HG02759 (cell line): ENCODE results near the gene C6orf47.

Source experiments
- ATAC-seq: cut with Tn5 transposase; IDR thresholded peaks from one replicate; pipeline ENCODE4 v1.9.1; 2021; ENCODE audit warnings: mild to moderate bottlenecking, moderate library complexity; ENCODE audit not compliant: unreplicated experiment

C6orf47 gene

DNA sequence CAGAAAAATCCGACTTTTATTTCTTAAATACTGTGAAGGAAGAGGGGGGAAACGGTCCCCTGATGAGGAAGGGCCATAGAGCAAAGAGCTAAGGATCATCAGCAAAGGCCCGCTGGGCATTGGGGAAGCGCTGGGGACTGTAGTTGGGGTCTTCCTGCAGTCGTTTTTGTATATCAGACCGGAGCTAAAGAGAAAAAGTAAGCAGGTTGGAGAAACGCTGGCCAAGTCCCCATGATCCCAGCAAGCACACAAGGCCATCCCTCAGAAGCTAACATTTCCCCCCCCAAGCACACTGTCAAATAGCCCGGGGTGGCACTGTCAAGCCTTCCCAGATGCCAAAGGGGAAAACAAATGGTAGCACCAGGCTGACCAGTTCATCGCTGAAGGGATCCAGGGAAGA is 21.5 kb downstream of the C6orf47 start:
- no peak for ATAC-seq

DNA sequence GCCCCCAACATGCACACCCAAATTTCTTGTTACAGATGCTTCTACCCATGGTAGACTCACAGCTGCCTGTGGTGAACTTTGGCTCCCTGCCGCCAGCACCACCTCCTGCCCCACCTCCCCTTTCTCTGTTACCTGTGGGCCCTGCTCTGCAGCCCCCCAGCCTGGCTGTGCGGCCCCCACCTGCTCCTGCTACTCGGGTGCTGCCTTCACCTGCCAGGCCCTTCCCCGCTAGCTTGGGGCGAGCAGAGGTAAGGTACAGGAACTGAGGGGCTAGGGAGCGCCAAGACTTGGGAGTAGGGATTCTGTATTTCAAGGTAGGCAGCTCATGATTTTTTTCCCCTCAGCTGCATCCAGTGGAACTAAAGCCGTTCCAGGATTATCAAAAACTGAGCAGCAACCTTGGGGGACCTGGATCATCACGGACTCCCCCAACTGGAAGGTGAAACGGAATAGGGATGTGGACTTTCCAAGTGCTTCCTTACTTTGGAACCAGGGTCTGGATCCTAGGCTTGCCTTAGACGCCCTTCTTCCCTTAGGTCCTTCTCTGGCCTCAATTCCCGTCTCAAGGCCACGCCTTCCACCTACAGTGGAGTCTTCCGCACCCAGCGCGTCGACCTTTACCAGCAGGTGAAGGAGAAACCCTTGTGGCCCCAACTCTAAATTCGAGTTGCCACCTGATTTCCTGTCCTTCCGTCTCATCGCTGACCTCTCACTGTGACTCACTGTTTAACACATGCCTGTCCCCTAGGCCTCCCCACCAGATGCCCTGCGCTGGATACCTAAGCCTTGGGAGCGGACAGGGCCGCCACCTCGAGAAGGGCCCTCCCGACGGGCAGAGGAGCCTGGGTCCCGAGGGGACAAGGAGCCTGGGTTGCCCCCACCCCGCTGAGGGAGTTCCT is 23.6 kb downstream of the C6orf47 start:
- no peak for ATAC-seq

DNA sequence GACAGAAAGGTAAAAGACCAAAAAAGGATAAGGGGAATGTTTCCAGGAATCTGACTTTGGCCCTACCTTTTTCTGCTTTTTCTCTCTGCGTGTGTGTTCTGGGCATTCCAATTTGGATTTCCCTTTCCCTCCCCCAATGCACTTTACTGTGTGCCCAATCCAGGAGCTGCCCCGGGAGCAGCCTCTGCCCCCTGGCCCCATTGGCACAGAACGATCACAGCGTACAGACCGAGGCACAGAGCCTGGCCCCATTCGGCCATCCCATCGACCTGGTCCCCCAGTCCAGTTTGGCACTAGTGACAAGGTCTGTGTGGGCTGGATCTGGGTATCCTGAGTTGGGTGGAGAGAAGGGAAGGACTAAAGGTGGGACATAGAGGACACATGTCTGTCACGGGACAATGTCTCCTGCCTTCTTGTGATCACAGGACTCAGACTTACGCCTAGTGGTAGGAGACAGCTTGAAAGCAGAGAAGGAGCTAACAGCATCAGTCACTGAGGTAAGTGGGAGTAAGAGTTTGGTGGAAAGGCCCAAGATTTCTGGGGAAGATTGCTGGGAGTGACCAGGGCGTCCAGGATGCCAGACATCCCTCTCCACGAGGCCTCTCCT is 25.5 kb downstream of the C6orf47 start:
- ATAC-seq = no peak

DNA sequence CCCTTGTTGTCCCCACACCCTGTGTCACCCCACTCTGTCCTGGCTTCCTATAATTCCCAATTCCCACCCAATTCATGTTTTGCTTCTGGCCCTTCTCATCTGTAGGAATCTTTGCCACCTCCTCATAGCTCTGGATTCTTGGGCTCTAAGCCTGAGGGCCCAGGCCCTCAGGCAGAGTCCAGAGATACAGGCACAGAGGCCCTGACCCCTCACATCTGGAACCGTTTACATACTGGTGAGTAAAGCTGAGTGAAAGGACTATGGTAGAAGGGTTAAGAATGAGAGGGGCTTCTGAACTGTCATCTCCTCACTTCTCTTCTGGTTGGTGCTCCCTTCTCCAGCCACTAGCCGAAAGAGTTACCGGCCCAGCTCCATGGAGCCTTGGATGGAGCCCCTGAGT is 26.4 kb downstream of the C6orf47 start:
- ATAC-seq = no peak

DNA sequence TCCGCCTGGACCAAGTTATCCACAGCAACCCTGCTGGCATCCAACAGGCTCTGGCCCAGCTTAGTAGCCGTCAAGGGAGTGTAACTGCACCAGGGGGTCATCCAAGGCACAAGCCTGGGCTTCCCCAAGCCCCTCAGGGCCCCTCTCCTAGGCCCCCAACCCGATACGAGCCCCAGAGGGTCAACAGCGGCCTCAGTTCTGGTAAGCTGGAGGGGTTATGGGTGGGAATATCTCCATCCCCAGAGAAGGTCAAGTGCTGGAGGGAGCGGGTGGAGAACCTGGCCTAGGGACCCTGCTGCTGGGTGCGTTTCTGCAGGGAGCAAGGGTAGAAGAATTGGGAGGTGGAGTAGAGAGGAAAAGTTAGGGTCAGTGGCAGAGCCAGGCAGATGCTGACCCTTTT is 27.1 kb downstream of the C6orf47 start:
- no peak for ATAC-seq

DNA sequence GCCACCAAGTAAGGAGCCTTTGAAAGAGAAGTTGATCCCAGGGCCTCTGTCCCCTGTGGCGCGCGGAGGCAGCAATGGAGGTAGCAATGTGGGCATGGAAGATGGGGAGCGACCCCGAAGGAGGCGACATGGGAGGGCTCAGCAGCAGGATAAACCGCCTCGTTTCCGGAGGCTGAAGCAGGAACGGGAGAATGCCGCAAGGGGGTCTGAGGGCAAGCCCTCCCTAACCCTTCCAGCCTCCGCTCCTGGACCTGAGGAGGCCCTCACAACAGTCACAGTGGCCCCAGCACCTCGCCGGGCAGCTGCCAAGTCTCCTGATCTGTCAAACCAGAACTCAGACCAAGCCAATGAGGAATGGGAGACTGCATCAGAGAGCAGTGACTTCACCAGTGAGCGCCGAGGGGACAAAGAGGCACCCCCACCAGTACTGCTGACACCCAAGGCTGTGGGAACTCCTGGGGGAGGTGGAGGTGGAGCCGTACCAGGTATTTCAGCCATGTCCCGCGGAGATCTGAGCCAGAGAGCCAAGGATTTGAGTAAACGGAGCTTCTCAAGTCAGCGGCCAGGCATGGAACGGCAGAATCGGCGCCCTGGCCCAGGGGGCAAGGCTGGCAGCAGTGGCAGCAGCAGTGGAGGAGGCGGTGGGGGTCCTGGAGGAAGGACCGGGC is 28.2 kb downstream of the C6orf47 start:
- no peak for ATAC-seq

DNA sequence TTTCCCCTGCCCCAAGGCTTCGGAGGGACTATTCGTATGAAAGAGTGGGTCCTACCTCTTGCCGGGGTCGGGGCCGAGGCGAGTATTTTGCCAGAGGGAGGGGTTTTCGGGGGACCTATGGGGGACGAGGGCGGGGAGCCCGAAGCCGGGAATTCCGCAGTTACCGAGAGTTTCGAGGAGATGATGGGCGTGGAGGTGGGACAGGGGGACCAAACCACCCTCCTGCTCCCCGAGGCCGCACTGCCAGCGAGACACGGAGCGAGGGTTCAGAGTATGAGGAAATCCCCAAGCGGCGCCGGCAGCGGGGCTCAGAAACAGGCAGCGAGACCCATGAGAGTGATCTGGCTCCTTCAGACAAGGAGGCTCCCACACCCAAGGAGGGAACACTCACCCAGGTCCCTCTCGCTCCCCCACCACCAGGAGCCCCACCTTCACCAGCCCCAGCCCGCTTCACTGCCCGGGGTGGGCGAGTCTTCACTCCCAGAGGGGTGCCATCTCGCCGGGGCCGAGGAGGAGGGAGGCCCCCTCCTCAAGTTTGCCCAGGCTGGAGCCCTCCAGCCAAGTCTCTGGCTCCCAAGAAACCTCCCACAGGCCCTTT is 28.8 kb downstream of the C6orf47 start:
- ATAC-seq = no peak

DNA sequence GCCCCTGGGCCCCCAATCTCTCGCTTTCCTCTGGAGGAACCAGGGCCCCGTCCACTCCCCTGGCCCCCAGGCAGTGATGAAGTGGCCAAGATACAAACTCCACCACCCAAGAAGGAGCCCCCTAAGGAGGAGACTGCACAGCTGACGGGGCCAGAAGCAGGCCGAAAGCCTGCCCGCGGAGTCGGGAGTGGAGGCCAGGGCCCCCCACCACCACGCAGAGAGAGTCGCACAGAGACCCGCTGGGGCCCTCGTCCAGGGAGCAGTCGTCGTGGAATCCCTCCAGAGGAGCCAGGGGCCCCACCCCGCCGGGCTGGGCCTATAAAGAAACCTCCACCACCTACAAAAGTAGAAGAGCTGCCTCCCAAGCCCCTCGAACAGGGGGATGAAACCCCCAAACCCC is 29.4 kb downstream of the C6orf47 start:
- no peak for ATAC-seq

DNA sequence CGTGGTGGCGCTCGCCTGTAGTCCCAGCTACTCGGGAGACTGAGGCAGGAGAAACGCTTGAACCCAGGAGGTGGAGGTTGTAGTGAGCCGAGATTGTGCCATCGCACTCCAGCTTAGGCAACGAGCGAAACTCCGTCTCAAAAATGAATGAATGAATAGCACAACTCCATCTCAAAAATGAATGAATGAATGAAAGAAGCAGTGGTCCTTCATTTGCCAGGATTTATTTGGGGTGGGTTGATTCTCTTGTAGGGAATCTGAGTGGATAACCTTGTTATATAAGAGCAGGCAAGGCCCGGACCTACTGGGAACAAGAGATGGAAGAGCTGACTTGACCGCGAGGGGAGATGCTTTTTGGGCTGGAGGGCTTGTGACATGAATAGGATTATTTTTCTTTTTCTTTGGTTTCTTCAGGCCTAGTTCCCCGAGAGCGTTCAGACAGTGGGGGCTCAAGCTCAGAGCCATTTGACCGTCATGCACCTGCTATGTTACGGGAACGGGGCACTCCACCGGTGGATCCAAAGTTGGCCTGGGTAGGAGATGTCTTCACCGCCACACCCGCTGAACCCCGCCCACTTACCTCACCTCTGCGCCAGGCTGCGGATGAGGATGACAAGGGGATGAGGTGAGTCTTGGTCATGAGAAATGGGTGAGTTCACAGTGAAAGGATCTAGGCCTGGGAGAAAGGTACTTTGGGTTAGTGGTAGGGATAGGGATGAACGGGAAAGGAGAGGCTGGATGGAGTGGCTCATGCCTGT is 30.2 kb downstream of the C6orf47 start:
- no peak for ATAC-seq

DNA sequence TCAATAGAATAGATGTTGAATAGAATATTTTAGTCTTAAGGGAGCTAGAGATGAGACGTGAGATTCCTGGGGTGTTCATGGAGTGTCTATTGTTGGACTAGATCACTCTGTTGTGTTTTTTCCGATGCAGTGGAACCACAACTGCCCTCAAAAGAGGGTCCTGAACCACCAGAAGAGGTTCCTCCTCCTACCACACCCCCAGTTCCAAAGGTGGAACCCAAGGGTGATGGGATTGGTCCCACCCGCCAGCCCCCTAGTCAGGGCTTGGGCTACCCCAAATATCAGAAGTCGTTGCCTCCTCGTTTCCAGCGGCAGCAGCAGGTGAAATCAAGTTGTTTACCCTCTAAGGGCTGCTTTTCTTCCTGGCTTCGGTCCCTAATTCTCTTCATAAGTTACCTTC is 31.6 kb downstream of the C6orf47 start:
- no peak for ATAC-seq

DNA sequence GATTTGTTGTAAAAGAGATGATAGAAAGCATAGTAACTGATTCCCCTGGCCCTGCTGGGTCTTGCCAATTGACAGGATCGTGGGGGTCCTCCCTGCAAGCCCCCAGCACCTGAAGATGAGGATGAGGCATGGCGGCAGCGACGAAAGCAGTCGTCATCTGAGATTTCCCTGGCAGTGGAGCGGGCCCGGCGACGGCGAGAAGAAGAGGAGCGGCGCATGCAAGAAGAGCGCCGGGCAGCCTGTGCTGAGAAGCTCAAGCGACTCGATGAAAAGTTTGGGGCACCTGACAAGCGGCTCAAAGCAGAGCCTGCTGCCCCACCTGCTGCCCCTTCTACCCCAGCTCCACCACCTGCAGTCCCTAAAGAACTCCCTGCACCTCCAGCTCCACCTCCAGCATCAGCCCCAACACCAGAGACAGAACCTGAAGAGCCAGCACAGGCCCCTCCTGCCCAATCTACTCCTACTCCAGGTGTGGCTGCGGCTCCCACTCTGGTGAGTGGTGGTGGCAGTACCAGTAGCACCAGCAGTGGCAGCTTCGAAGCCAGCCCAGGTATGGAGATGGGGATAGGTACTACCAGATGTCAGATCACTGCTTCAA is 32.8 kb downstream of the C6orf47 start:
- ATAC-seq = no peak

DNA sequence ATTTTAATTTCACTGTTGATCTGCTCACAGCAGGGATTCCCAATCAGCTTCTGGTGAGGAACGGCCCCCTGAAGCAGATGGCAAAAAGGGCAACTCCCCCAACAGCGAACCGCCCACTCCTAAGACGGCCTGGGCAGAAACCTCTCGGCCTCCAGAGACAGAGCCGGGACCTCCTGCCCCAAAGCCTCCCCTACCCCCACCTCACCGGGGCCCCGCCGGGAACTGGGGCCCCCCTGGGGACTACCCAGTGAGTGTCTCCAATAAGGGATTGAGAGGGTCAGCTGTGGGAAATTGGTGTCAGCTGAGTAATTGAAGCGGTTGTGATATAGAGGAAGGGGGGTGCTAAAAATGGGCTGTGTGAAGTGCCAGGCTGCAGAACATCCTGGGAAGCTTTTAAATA is 33.6 kb downstream of the C6orf47 start:
- ATAC-seq = no peak

DNA sequence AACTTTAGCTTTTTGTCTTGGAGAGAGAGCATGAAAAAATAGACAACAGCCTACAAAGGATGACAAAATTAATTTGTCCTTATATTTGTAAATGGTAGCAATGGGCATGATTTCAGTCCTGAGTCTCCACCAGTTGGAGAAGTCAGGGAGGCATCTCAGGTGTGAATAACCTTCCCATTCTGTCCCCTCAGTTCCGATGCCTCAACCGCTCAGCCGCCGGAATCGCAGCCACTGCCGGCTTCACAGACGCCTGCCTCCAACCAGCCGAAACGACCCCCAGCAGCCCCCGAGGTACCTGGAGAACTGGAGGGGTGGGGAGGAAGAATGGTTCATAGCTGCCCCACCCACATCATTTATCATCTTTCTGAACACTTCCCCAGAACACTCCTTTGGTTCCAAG is 36.5 kb downstream of the C6orf47 start:
- no peak for ATAC-seq

DNA sequence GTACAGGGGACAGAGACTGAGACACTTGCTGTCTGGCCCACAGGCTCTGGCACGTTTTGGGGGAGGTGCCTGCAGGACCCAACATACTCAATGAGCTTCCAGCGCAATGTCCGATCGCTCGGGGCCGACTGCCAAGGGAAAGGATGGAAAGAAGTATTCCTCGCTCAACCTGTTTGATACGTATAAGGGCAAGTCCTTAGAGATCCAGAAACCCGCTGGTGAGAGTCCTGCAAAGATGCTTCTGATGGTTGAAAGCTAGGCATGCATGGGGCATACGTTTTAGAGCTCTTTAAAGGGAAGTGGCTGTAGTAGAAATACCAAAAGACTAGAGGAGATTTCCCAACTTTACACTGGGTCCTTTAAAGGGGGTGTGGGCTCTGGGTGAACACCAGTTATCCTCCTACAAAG is 37.9 kb downstream of the C6orf47 start:
- ATAC-seq = no peak

DNA sequence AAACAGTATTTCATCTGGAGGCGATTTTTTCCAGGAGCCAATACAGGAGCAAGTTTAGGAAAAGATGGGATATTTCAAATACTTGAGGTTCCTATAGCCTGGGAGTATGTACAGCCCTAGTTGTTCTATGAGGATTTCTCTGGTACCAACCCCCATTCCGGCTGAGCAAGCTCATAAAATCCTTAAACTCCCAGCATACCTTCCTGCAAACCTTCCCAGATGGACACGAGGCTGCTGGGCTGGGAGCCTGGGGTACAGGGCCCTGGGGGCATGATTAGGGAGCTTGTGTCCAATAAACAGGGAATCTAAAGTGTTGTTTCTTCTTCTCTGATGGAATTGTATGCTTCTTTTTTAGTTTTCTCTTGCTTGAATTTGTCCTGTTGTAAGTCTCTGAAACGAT is 38.6 kb downstream of the C6orf47 start:
- ATAC-seq = no peak

DNA sequence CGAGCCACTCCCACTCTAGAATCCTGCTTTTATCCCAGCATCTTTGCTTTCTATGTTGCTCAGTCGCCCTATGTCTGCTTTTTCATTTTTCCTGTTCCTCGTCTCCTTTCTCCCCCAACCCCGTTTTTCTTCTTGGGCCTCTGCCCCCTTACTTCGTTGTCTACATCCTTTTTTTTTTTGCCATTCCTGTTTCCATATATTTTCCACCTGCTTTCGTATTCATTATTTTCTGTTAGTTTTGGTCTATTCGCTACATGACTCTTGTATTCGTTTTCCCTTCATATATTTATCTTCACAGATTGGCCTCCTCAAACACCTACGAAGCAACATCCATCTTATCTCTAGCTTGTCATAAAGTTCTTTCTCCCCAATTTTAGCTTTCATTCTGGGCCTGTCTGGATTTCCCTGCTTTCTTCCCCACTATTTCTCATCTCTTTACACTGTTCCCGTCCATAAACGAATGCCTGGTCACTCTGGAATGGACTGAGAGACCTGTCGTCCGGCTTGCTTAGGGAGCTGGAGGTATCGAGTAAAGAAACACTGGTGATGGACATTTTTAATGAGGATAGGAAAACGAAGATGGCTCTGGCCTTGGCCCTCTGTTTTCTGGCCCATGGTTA is 39.1 kb downstream of the C6orf47 start:
- ATAC-seq = no peak

DNA sequence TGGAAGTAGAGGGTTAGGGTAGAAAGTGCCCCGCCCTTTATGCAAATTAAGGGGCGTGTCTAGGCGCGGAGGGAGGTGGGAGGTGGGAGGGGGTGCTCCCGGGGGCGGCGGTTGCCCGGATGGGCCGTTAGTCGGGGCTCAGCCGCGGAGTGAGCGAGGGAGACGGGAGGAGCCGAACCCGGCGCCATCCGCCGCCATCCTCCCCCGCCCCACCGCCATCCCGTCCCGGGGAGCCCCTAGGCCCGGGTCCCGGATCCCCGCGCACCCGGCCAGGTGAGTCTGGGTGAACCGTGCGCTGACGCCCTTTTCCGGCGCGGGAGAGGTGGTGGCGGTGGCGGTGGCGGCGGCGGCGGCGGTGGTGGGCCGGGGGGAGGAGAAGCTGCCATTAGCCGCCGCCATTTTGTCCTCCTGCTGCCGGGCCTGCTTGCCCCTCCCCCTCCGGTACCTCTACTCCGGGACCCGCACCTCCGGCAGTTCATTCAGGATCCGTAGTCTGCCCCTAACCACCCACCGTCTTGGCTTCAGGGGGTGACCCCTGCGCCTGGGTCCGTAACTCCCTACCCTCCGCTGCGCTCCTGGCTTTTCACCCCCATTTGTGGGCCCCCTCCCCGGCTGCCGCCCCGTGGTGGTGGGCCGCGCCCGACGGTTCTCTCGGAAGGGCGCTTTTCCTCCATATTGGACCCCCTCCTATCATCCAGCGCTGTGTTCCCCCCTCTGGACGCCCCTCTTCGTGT is 39.8 kb downstream of the C6orf47 start, which contains the start of gene PRRC2A:
PRRC2A (plus strand) TSS at position 130 of the 734 bp plus-strand sequence. CDS start 2,075 bp downstream, outside the sequence.
- peak; percentile 71 for ATAC-seq

DNA sequence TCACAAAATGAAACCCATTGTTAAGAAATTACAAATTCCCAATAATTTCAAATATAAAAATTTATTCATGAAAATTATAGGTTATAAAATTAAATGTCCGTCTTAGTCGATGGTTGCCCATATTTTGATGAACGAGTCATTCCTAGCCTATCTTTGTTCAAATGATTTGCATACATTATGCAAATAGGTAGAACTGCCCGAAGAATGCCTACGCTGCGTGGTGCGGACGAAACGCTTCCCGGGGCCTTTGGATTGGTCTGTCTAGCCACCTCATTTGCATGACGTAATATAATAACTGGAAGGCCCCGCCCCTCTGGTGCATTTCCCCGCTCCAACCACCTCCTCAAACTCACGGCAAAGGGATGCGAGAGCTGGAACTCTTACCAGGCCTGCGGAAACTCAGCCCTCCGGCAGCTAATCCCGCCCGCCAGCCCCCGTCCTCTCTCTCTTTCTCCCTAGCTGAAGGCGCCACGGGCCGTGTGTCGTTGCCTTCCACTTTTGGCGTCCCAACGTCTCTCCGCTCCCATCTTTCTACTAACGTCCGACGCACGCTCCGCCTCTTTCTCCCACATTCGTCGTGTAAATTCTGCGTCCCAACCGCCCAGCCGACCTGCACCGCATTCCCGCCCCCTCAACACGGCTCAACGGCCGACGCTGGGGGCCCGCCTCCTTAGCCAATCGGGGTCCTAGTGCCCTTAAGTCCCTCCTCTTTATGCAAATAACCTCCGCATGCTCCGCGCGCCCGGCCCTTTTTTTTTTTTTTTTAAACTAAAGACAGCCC is 40.6 kb downstream of the C6orf47 start:
- ATAC-seq = peak; percentile 81
